ENCODE results near the gene SMARCD1. TPM values are rescaled to one million over a fixed set of nuclear protein-coding genes. Genes with fewer than 3 reads are reported as not detected.
A peak's percentile ranks its signal among the peaks of the same experiment; 100 is the strongest.

SMARCD1 gene
- total RNA-seq, 2 donors from 2014 or later = 29.6 to 35.5 TPM

- peaks cover 0 to 24% of the 10 kb centered on the region in 2 donors for H3K4me1 ChIP-seq
- H3K36me3 ChIP-seq = no peaks in the 10 kb centered on the region
- H3K27ac ChIP-seq = no peak overlapping the region
- H3K27me3 ChIP-seq = no peaks in the 10 kb centered on the region
- TF ChIP-seq CTCF (IDR thresholded peaks at IDR 0.05) = no peak
- no peak for DNase-seq (ENCODE audit: low spot score)
- no peaks in the 10 kb centered on the region for H3K9me3 ChIP-seq
- peak overlapping the region; percentile 41 to 66 for H3K4me3 ChIP-seq
Measured at GRCh38 chr12:50057896-50058670, 27.1 kb upstream of the SMARCD1 start.

- no peak for DNase-seq (ENCODE audit: low spot score)
- Histone ChIP-seq H3K27ac (no peak overlapping the region), H3K4me1 (peaks cover 0 to 26% of the 10 kb centered on the region in 2 donors), H3K4me3 (no peak overlapping the region), H3K36me3 (no peaks in the 10 kb centered on the region), H3K9me3 (no peaks in the 10 kb centered on the region), H3K27me3 (no peaks in the 10 kb centered on the region)
- no peak for TF ChIP-seq CTCF (IDR thresholded peaks at IDR 0.05)
Measured at GRCh38 chr12:50058743-50059312, 26.3 kb upstream of the SMARCD1 start.

- DNase-seq (ENCODE audit: low spot score) = no peak
- Histone ChIP-seq H3K27ac (no peak overlapping the region), H3K4me1 (peaks cover 0 to 26% of the 10 kb centered on the region in 2 donors), H3K27me3 (no peaks in the 10 kb centered on the region), H3K36me3 (no peaks in the 10 kb centered on the region), H3K4me3 (no peak overlapping the region), H3K9me3 (no peaks in the 10 kb centered on the region)
- no peak for TF ChIP-seq CTCF (IDR thresholded peaks at IDR 0.05)
Measured at GRCh38 chr12:50059440-50060119, 25.6 kb upstream of the SMARCD1 start.

- H3K9me3 ChIP-seq = no peaks in the 10 kb centered on the region
- no peaks in the 10 kb centered on the region for H3K27me3 ChIP-seq
- no peak for DNase-seq (ENCODE audit: low spot score)
- H3K27ac ChIP-seq = no peak overlapping the region
- TF ChIP-seq CTCF (IDR thresholded peaks at IDR 0.05) = no peak
- H3K36me3 ChIP-seq = no peaks in the 10 kb centered on the region
- H3K4me3 ChIP-seq = no peak overlapping the region
- peaks cover 0 to 26% of the 10 kb centered on the region in 2 donors for H3K4me1 ChIP-seq
Measured at GRCh38 chr12:50060120-50060468, 25.0 kb upstream of the SMARCD1 start.

- no peak for DNase-seq (ENCODE audit: low spot score)
- Histone ChIP-seq H3K9me3 (no peaks in the 10 kb centered on the region), H3K4me3 (no peak overlapping the region), H3K36me3 (no peaks in the 10 kb centered on the region), H3K27ac (no peak overlapping the region), H3K4me1 (peaks cover 0 to 20% of the 10 kb centered on the region in 2 donors), H3K27me3 (no peaks in the 10 kb centered on the region)
- TF ChIP-seq CTCF (IDR thresholded peaks at IDR 0.05) = no peak
Measured at GRCh38 chr12:50061171-50061570, 24.0 kb upstream of the SMARCD1 start.
